K562 (cell line): Measurements from ENCODE around the gene RUVBL2. TPM values are rescaled to one million over a fixed set of nuclear protein-coding genes. Genes with fewer than 3 reads are reported as not detected.

Experiments used
- ATAC-seq: fragments of 200-7000 bp; cut with Tn5 transposase; 3 replicates; pipeline ENCODE4 v1.9.1; 2020; ENCODE audit warnings: moderate library complexity
- BruUV-seq: library from RNA; stranded (reverse); fragments of 400-500 nt; replicated peaks from 2 replicates; lab custom pipeline; 2021; lab: Mats Ljungman, UMichigan
- CTCF ChIA-PET: fragments of 300-600 bp; formaldehyde crosslinking; extraction: SDS; loops from one replicate; lab custom pipeline; 2021; ENCODE audit warnings: low intra/inter-chr PET ratio; lab: Yijun Ruan, JAX
- POLR2A ChIA-PET: fragments of 300-600, 350-650 bp; sonication (Branson Sonifier 250); formaldehyde crosslinking; extraction: SDS; loops from one replicate; lab custom pipeline; 2021; ENCODE audit warnings: antibody characterized with exemption, inconsistent platforms; lab: Yijun Ruan, JAX
- DNase-seq, 4 experiments: peaks; one replicate each; pipeline versions ENCODE4 v3.0.0 to v3.0.0-alpha.2; 2011 to 2018; ENCODE audit warnings: low spot score in 3 of 4, mixed read lengths in 3 of 4; ENCODE audit errors: extremely low read depth in 1 of 4
- FAIRE-seq: peaks from 2 replicates; lab custom pipeline; 2011; peaks lifted over from hg19 to GRCh38; lab: Jason Lieb, UNC
- H2AFZ ChIP-seq: 2 replicates; pipeline ENCODE4 v1.6.0; 2011; ENCODE audit warnings: low read depth, low read length, control low read depth, inconsistent platforms
- H3K27ac ChIP-seq: fragments of 200-600 bp; 3 replicates; pipeline ENCODE4 v1.8.0; 2011; ENCODE audit warnings: low read depth, mild to moderate bottlenecking, control low read depth, inconsistent platforms, low read length, moderate library complexity, mixed read lengths; ENCODE audit errors: extremely low read depth
- H3K27me3 ChIP-seq, 2 experiments: fragments of 300-600 bp in 1 of 2; 2 replicates in 1 of 2; 3 replicates in 1 of 2; pipeline versions ENCODE4 v1.6.0 to v1.8.0; 2011; ENCODE audit warnings: inconsistent platforms in 2 of 2, low read length in 2 of 2, mild to moderate bottlenecking in 1 of 2, mixed read lengths in 1 of 2, moderate library complexity in 1 of 2; ENCODE audit not compliant: control insufficient read depth in 2 of 2, insufficient read depth in 2 of 2
- H3K36me3 ChIP-seq: fragments of 300-600 bp; 3 replicates; pipeline ENCODE4 v1.8.0; 2011; ENCODE audit warnings: mild to moderate bottlenecking, low read length, inconsistent platforms; ENCODE audit not compliant: control insufficient read depth, insufficient read depth
- H3K4me1 ChIP-seq, 2 experiments: fragments of 200-600 bp in 1 of 2; replicated peaks in 1 of 2; 2 replicates in 1 of 2; 3 replicates in 1 of 2; pipeline versions ENCODE4 v1.5.1 to v1.8.0; 2011; ENCODE audit warnings: inconsistent platforms in 2 of 2, low read length in 2 of 2, mild to moderate bottlenecking in 1 of 2, mixed read lengths in 1 of 2, moderate library complexity in 1 of 2; ENCODE audit not compliant: control insufficient read depth in 2 of 2, insufficient read depth in 2 of 2
- H3K4me2 ChIP-seq: 2 replicates; pipeline ENCODE4 v1.6.1; 2011; ENCODE audit warnings: low read length, control low read depth, inconsistent platforms, mixed read lengths; ENCODE audit not compliant: insufficient read depth
- H3K4me3 ChIP-seq: fragments of 200-600 bp; sonication (generic), shearing (Covaris generic); 2 replicates; pipeline ENCODE4 v1.5.1; 2016; ENCODE audit warnings: control low read depth, inconsistent platforms
- H3K79me2 ChIP-seq: fragments of 200-600 bp; 3 replicates; pipeline ENCODE4 v1.8.0; 2011; ENCODE audit warnings: low read length, inconsistent platforms; ENCODE audit not compliant: control insufficient read depth, insufficient read depth
- H3K9ac ChIP-seq, 2 experiments: 2 replicates each; pipeline versions ENCODE4 v1.6.0 to v1.6.1; 2011; ENCODE audit warnings: low read depth in 2 of 2, low read length in 2 of 2, control low read depth in 1 of 2, inconsistent platforms in 1 of 2, mild to moderate bottlenecking in 1 of 2, mixed read lengths in 1 of 2; ENCODE audit not compliant: insufficient read depth in 1 of 2
- H3K9me1 ChIP-seq: one replicate; pipeline ENCODE4 v1.6.0; 2011; ENCODE audit warnings: inconsistent platforms, mild to moderate bottlenecking, low read length, moderate library complexity; ENCODE audit not compliant: control insufficient read depth, insufficient read depth
- H3K9me3 ChIP-seq: replicated peaks from 2 replicates; pipeline ENCODE4 v1.5.1; 2011; ENCODE audit warnings: low read depth, low read length, inconsistent platforms; ENCODE audit not compliant: control insufficient read depth, insufficient read depth
- H4K20me1 ChIP-seq: replicated peaks from 2 replicates; pipeline ENCODE4 v1.6.1; 2011; ENCODE audit warnings: low read length, inconsistent platforms, mixed read lengths; ENCODE audit not compliant: control insufficient read depth, insufficient read depth
- BRF2 ChIP-seq: IDR thresholded peaks from 3 replicates; pipeline ENCODE4 v1.6.1; 2011; ENCODE audit warnings: borderline replicate concordance, mild to moderate bottlenecking; ENCODE audit not compliant: insufficient read length, insufficient read depth
- ERF ChIP-seq: fragments of 450-650 bp; formaldehyde crosslinking; IDR thresholded peaks from 2 replicates; pipeline ENCODE4 v1.4.0; 2020; ENCODE audit warnings: mild to moderate bottlenecking, mixed read lengths
- HCFC1 ChIP-seq: IDR thresholded peaks from 2 replicates; pipeline ENCODE4 v1.6.1; 2012; ENCODE audit warnings: low read depth, low read length, improper control_type of control experiment
- IRF2 ChIP-seq: sonication (generic); formaldehyde crosslinking; IDR thresholded peaks from 2 replicates; pipeline ENCODE4 v1.8.1; 2022; ENCODE audit warnings: mild to moderate bottlenecking, missing genetic modification reagents
- PCBP1 ChIP-seq: fragments of 200-400 bp; formaldehyde crosslinking; IDR thresholded peaks from 2 replicates; pipeline ENCODE4 v1.6.1; 2018; ENCODE audit warnings: mild to moderate bottlenecking, low read depth, low read length; ENCODE audit not compliant: poor library complexity, severe bottlenecking
- POLR2G ChIP-seq: fragments of 200-400 bp; formaldehyde crosslinking; IDR thresholded peaks from 2 replicates; pipeline ENCODE4 v1.6.1; 2017; ENCODE audit warnings: low read depth, mild to moderate bottlenecking, antibody characterized with exemption, low read length, moderate library complexity
- POLR2H ChIP-seq: IDR thresholded peaks from 2 replicates; pipeline ENCODE4 v1.6.1; 2016; ENCODE audit warnings: missing genetic modification characterization, low read depth, mild to moderate bottlenecking, control low read depth, missing compliant biosample characterization, moderate library complexity
- RBM22 ChIP-seq: fragments of 200-400 bp; formaldehyde crosslinking; IDR thresholded peaks from 2 replicates; pipeline ENCODE4 v1.6.1; 2018; ENCODE audit warnings: low read length, low read depth; ENCODE audit not compliant: poor library complexity, severe bottlenecking
- RFX7 ChIP-seq: fragments of 250-450 bp; sonication (Bioruptor Pico); IDR thresholded peaks from 2 replicates; pipeline ENCODE4 v1.5.1; 2021; ENCODE audit warnings: mild to moderate bottlenecking
- SMARCA5 ChIP-seq: fragments of 450-650 bp; IDR thresholded peaks from 2 replicates; pipeline ENCODE4 v1.6.1; 2016
- SP2 ChIP-seq: IDR thresholded peaks from 2 replicates; pipeline ENCODE4 v1.6.1; 2011; ENCODE audit warnings: mild to moderate bottlenecking, low read depth, low read length, moderate library complexity; ENCODE audit not compliant: poor library complexity, severe bottlenecking; ENCODE audit errors: extremely low read depth
- SPI1 ChIP-seq: IDR thresholded peaks from 2 replicates; pipeline ENCODE4 v1.6.1; 2011; ENCODE audit warnings: low read depth, low read length, control low read depth, borderline replicate concordance
- TEAD2 ChIP-seq: fragments of 450-650 bp; IDR thresholded peaks from 2 replicates; pipeline ENCODE4 v1.6.1; 2016; ENCODE audit warnings: missing genetic modification characterization, control low read depth, missing compliant biosample characterization
- TSC22D4 ChIP-seq: fragments of 450-650 bp; IDR thresholded peaks from 2 replicates; pipeline ENCODE4 v1.6.1; 2016; ENCODE audit warnings: missing genetic modification characterization, missing biosample characterization, control low read depth
- ZFP36 ChIP-seq: fragments of 150-350 bp; IDR thresholded peaks from 2 replicates; pipeline ENCODE4 v1.6.1; 2018; ENCODE audit warnings: low read length, low read depth; ENCODE audit not compliant: partially characterized antibody
- ZNF311 ChIP-seq: fragments of 250-450 bp; sonication (Bioruptor Pico); IDR thresholded peaks from 2 replicates; pipeline ENCODE4 v1.4.0; 2020; ENCODE audit warnings: mild to moderate bottlenecking, moderate library complexity
- ZNF76 ChIP-seq: fragments of 250-450 bp; sonication (Bioruptor Pico); IDR thresholded peaks from 2 replicates; pipeline ENCODE4 v1.4.0; 2020; ENCODE audit warnings: mild to moderate bottlenecking, moderate library complexity, borderline replicate concordance
- WGBS: fragments of 100-300 bp; shearing (Covaris generic); methylation state at CpG from one replicate; pipeline ENCODE4 v1.1.6; 2016; ENCODE audit warnings: low coverage, mixed read lengths; ENCODE audit not compliant: insufficient coverage; ENCODE audit errors: missing lambda C conversion rate; 5-methylcytosine and 5-hydroxymethylcytosine counted together
- in situ Hi-C: fragments of 300-500 bp; cut with MboI; formaldehyde crosslinking; loops from 4 replicates; pipeline ENCODE4 v1.15.0; 2018; ENCODE audit warnings: inconsistent platforms, mixed read lengths
- intact Hi-C: fragments of 100-400 bp; cut with micrococcal nuclease; formaldehyde crosslinking; loops from 2 replicates; pipeline ENCODE4 v1.14.2; 2022
- polyA plus RNA-seq, 8 experiments: library from polyadenylated mRNA; depleted of rRNA in 4 of 8; stranded (reverse) in 5 of 8; unstranded in 3 of 8; fragments of >200 nt; fragmentation: Nextera tagmentation in 2 of 8; fragmentation: Illumina TruSeq in 1 of 8; extraction: Ambion mirVana in 2 of 8; extraction: Trizol in 1 of 8; gene quantifications; 2 replicates each; pipeline versions ENCODE4 v1.2.1 to v1.2.3, GENCODE V29; 2011 to 2014; ENCODE audit warnings: inconsistent platforms in 1 of 8, missing spikeins in 1 of 8
- total RNA-seq, 7 experiments: library from RNA; depleted of rRNA in 6 of 7; stranded (reverse); fragments of >200 nt in 6 of 7; fragmentation: Illumina TruSeq in 2 of 7; extraction: Trizol in 2 of 7; gene quantifications; 2 replicates each; pipeline versions ENCODE4 v1.2.1 to v1.2.3, GENCODE V29; 2011 to 2021; ENCODE audit warnings: low replicate concordance in 1 of 7

RUVBL2 gene
- total and polyA plus RNA-seq, 9 of the 15 experiments (the other 6 are each of a cell fraction or from before 2014, with no cell fraction given): 71.4 to 453 (median 237) TPM

DNA sequence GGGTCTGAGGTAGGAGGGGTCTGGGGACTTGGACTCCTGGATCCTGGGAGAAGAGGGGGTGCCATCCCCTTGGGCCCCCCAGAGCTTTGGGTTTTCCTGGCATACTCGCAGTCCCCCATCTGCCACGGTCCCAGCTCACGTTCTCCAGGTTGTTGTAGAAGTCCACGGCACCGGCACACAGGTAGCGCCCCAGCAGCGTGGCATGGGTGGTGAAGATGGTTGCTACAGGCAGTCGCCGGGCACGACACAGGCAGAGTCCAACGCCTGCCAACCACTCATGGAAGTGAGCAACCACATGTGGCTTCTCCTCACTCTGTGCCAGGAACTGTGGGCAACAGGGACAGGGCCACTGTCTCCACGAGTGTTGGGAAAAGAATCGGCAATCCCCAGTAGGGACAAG lies 8.0 kb upstream of the RUVBL2 start:
- ChIA-PET POLR2A (interaction anchor here (1.1 to 1.5 kb wide), 2 partner anchors 8 to 112 kb away, joined by 4 to 5 read pairs; partner anchors contain the start of genes GYS1 and RUVBL2), CTCF (no interaction called here)
- BruUV-seq: no TSS peak
- Histone ChIP-seq H3K4me3 (no peak overlapping the region), H3K9ac (peak overlapping the region in 1 of 2 experiments; percentile 7; a peak in 1 of 4 replicates), H3K4me2 (no peak overlapping the region), H3K79me2 (peaks cover 6% of the 10 kb centered on the region; the same call in 1 of the 3 replicates), H3K27me3 (no peaks in the 10 kb centered on the region), H3K9me3 (no peaks in the 10 kb centered on the region), H3K27ac (no peak overlapping the region), H4K20me1 (no peaks in the 10 kb centered on the region), H3K9me1 (no peaks in the 10 kb centered on the region), H2AFZ (no peak overlapping the region), H3K4me1 (peaks cover 0 to 7% of the 10 kb centered on the region in 2 experiments; a peak in 2 of 5 replicates), H3K36me3 (peaks cover 67% of the 10 kb centered on the region)
- 98% methylated on average over 11 of the region's 13 CpGs for WGBS
- TF ChIP-seq RBM22 (no peak), POLR2G (peak; percentile 38; the same call in 1 of the 2 replicates), POLR2H (no peak)
- in situ Hi-C loops: no loop called here
- FAIRE-seq: no peak
- no peak for ATAC-seq
- intact Hi-C loops: no loop called here
- no peak for DNase-seq

DNA sequence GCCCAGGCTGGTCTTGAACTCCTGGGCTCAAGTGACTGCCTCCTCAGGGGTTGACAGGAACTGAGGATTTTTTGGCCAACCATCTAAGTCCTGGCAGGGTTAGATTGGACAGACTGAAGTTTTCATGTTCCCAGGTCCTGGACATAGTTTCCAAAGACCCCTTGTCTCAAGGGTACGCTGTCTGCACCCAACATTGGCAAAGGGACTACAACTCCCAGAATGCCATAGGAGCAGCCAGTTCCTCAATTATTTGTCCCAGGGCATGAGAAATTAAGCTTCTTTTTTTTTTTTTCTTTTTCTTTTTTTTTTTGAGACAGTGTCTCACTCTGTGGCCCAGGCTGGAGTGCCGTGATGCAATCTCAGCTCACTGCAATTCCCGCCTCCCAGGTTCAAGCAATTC lies 7.5 kb upstream of the RUVBL2 start:
- Histone ChIP-seq H3K27me3 (no peaks in the 10 kb centered on the region), H3K9me3 (no peaks in the 10 kb centered on the region), H3K4me3 (no peak overlapping the region), H3K9me1 (no peaks in the 10 kb centered on the region), H2AFZ (no peak overlapping the region), H3K79me2 (peaks cover 10% of the 10 kb centered on the region; the same call in 2 of the 3 replicates), H3K4me1 (peaks cover 0 to 12% of the 10 kb centered on the region in 2 experiments; a peak in 3 of 5 replicates), H3K9ac (no peak overlapping the region; a peak in 1 of 4 replicates), H4K20me1 (no peaks in the 10 kb centered on the region), H3K27ac (no peak overlapping the region), H3K36me3 (peaks cover 71% of the 10 kb centered on the region), H3K4me2 (no peak overlapping the region)
- intact Hi-C loops (no loop called here), in situ Hi-C loops (no loop called here)
- ATAC-seq: no peak
- 100% methylated on average over 2 of the region's 3 CpGs for WGBS
- no peak for FAIRE-seq
- no TSS peak for BruUV-seq
- no peak for DNase-seq
- ChIA-PET POLR2A (interaction anchor here (0.6 to 1.8 kb wide), 6 partner anchors 9 to 112 kb away, joined by 3 to 4 read pairs (median 4); no protein-coding TSS in a partner anchor), CTCF (no interaction called here)
- TF ChIP-seq ZNF76 (CRISPR knock-in tag) (no peak), SPI1 (peak; percentile 84), ZFP36 (no peak), ZNF311 (no peak), TSC22D4 (tag) (no peak), ERF (CRISPR knock-in tag) (no peak), SP2 (no peak), IRF2 (CRISPR knock-in tag) (no peak), BRF2 (no peak), RFX7 (CRISPR knock-in tag) (no peak), SMARCA5 (no peak), HCFC1 (peak; percentile 60), PCBP1 (no peak), TEAD2 (tag) (no peak)
